Posterior cingulate gyrus (tissue), 11 donors: ENCODE data around the gene AKAP17A.

ENCODE experiments used
- DNase-seq, 10 donors: peaks; one replicate each; pipeline versions ENCODE4 v3.0.0 to v3.0.0-alpha.2; 2020 to 2021; ENCODE audit warnings: mixed read lengths in 3 of 10
- intact Hi-C: fragments of 100-400 bp; cut with DNase I; formaldehyde crosslinking; loops from one replicate; pipeline ENCODE4 v1.15.1; 2023

Gene AKAP17A

DNA sequence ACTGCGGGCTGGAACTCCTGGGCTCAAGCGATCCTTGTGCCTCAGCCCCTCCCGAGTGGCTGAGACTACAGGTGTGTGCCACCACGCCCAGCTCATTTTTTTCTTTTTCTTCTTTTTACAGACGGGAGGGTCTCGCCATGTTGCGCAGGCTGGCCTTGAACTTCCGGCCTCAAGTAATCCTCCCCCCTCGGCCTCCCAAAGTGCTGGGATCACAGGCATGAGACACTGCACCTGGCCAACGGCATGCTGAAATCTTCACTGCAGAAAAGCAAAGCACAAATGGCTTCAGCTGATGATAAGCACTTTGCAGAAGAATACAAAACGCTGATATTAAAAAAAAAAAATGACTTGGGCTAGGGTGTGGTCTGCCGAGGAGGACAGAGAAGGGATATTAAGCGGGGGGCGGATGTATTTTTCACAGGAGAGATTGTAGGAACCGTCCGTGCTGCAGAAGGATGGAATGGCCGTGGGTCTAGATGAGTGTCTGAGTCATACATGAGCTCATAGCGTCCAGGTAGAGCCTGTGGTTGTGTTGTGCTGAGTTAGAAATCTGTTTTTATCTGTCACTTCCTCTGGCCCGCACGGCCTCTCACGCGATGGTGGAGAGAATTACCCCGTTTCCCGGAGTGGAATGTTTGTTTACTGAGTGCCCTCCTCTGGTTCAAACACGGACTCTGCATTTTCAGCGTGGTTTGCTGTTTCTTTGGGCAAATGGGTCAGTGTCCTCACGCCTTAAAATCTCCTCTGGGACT lies 8.5 kb upstream of the AKAP17A start:
- DNase-seq, result peak in 1 of 10 donors; percentile 38

GRCh38 chrX:1584237-1585011 lies 7.0 kb upstream of the AKAP17A start:
- intact Hi-C loops, result no loop called here
- peak in 2 of 10 donors; percentile 16 to 22 for DNase-seq

More for the DNA sequence above, 8.5 kb upstream of the AKAP17A start:
- intact Hi-C loops, result no loop called here

DNA sequence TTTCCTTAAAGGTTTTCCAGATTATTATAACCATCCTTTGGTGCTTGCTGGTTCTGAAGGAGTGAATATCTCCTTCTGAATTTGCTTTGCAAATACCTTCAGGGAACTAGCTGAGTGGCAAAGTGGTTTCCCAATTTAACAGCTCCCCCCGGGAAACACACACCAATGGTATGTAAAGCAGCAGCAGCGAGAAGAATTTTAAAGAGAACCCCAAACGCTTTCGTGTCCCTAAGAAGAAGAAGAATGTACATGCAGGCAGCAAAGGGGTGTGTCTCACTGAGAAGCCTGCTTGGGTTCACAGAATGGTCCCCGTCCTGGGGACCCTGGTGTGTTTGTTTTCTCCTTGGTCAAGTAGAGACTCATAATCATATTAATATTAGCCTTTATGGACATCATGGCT lies 4.2 kb upstream of the AKAP17A start:
- DNase-seq, result no peak
- intact Hi-C loops, result no loop called here

GRCh38 chrX:1589356-1590130 lies 1.9 kb upstream of the AKAP17A start:
- intact Hi-C loops, result loop anchor here (5.0 to 10.0 kb wide), 3 partner anchors 137 to 905 kb away; partner anchors contain the start of genes ASMTL and SLC25A6
- DNase-seq, result peak in 1 of 10 donors; percentile 11

GRCh38 chrX:1591863-1592469 lies 562 bp downstream of the AKAP17A start:
- DNase-seq, result peak in 2 of 10 donors; percentile 73 to 85
- intact Hi-C loops, result loop anchor here (5.0 to 10.0 kb wide), 3 partner anchors 140 to 903 kb away; partner anchors contain the start of genes ASMTL and SLC25A6

DNA sequence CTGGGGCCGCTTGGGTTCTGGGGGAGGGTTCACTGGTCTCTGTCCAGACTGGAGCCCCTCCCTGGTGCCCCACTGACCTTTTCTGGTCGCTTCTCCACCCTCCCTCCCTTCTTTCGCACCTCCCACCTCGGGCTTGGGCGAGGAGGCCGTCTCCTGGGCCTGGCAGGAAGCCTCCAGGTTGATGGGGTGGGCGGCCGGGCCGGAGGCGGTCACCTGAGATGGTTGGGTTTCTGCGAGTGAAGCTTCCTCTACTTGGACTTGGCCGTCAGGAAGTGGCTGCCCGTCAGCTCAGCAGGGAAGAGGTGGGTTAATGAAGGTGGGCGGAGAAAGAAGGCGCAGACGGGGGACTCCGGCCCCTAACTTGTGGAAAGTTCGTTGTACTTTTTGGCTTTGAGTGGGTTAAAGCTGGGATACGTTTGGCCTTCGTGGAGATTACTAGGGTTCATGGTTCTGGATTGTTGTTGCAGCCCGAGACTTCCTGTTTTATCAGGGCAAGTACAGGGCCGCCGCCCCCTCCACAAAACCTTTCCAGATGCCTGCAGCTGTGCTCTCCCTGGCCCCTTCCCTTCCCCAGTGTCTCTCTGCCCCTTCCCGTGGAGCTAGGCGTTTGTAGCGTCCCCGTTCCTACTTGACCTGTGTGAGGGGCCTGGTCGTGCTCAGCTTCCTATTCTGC lies 1.2 kb downstream of the AKAP17A start:
- peak in 2 of 10 donors; percentile 65 to 68 for DNase-seq
- intact Hi-C loops, result loop anchor here (5.0 to 10.0 kb wide), 3 partner anchors 140 to 902 kb away; partner anchors contain the start of genes ASMTL and SLC25A6

- intact Hi-C loops, result loop anchor here (5.0 to 10.0 kb wide), 3 partner anchors 141 to 901 kb away; partner anchors contain the start of genes ASMTL and SLC25A6
- DNase-seq, result peak in 2 of 10 donors; percentile 68 to 86
Observed at GRCh38 chrX:1593286-1594271, 2.2 kb downstream of the AKAP17A start.

DNA sequence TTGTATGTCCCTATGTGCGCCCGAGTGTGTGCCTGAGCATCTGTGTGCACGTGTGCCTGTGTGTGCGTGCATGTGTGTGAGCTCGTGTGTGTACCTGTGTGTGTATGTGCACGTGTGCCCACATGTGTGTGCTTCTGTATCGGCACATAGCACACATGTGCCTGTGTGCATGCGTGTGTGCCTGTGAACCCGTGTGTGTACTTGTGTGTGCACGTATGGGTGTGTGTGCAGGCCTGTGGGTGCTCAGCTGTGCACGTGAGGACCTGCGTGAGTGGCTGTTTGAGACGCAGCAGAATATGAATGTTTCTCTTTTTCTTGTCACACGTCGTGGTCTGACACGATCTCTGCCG lies 4.3 kb downstream of the AKAP17A start:
- peak in 2 of 10 donors; percentile 2 to 42 for DNase-seq
- intact Hi-C loops, result loop anchor here (10.0 kb wide), 1 partner anchor 899 kb away; no protein-coding TSS in a partner anchor

DNA sequence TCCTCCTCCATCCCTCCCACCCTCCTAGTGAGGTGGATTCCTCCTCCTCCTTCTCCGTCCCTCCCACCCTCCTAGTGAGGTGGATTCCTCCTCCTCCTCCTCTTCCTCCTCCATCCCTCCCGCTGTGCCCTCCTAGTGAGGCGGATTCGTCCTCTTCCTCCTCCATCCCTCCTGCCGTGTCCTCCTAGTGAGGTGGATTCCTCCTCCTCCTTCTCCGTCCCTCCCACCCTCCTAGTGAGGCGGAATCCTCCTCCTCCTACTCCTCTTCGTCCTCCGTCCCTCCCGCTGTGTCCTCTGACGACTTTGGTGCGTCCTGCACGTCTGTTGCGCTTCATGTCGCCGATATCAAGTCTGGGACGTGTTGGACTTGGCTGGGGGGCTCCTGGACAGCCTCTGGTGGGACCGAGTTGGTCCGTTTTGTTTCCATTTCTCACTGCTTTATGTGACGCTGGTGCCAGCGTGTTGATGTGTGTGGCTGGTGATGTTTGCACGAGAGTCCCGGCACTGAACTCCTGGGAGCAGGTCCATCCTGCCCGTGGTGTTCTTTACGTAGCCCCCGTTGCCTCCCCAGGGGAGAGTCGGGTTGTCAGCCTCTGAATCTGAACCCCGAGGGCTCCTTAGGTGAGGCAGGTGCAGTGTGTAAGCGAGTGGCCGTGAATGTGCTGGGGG lies 5.4 kb downstream of the AKAP17A start:
- intact Hi-C loops, result loop anchor here (10.0 kb wide), 1 partner anchor 898 kb away; no protein-coding TSS in a partner anchor
- peak in 1 of 10 donors; percentile 28 for DNase-seq

GRCh38 chrX:1597345-1598020 lies 6.1 kb downstream of the AKAP17A start:
- DNase-seq, result peak in 2 of 10 donors; percentile 66 to 70
- intact Hi-C loops, result loop anchor here (10.0 kb wide), 1 partner anchor 897 kb away; no protein-coding TSS in a partner anchor

DNA sequence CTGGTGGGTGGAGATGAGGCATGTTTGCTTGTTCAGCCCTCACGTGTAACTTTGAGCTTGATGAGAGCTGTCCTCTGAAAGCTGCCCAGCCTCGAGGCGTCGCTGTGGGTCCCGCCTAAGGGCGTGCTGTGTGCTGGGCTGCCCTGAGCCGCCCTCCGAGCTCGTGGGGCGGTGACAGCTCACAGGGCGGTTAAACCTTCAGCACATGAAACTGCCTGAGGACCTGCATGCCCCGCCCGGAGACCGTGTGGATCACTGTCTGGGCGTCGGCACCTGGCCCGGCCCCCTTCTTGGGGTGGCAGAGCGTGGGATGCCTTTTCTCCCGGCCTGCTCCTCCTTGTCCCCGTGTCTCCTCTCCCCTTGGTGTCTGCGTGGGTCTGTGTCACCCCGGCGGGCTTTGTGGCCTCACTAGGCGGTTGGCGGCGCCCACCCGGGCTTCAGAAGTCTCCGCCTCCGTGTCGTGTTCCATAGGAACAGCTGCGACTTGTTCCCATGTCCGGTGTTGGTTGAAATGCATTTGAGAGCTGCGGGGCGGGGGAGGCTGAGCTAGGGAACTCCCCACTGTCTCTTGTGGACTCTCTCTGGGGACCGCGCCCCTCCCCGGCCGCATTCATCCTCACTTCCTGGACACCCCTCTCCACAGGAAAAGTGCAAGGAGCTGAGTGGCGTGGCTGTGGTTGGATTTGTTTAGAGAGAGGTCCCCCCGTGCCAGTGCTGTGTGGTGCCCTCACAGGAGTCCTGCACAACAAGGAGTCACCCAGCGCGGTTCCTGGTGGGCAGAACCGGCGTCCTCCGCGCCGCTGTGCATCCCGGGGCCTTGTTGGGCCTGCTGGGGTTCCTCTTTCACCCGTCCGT lies 6.8 kb downstream of the AKAP17A start:
- DNase-seq, result peak in 2 of 10 donors; percentile 48 to 81
- intact Hi-C loops, result loop anchor here (10.0 kb wide), 1 partner anchor 897 kb away; no protein-coding TSS in a partner anchor

- peak in 3 of 10 donors; percentile 27 to 70 (median 70) for DNase-seq
- intact Hi-C loops, result loop anchor here (10.0 kb wide), 1 partner anchor 896 kb away; no protein-coding TSS in a partner anchor
Observed at GRCh38 chrX:1598876-1599790, 7.7 kb downstream of the AKAP17A start.

GRCh38 chrX:1599791-1600405 lies 8.5 kb downstream of the AKAP17A start:
- DNase-seq, result peak in 2 of 10 donors; percentile 43 to 82
- intact Hi-C loops, result loop anchor here (10.0 kb wide), 1 partner anchor 895 kb away; no protein-coding TSS in a partner anchor

DNA sequence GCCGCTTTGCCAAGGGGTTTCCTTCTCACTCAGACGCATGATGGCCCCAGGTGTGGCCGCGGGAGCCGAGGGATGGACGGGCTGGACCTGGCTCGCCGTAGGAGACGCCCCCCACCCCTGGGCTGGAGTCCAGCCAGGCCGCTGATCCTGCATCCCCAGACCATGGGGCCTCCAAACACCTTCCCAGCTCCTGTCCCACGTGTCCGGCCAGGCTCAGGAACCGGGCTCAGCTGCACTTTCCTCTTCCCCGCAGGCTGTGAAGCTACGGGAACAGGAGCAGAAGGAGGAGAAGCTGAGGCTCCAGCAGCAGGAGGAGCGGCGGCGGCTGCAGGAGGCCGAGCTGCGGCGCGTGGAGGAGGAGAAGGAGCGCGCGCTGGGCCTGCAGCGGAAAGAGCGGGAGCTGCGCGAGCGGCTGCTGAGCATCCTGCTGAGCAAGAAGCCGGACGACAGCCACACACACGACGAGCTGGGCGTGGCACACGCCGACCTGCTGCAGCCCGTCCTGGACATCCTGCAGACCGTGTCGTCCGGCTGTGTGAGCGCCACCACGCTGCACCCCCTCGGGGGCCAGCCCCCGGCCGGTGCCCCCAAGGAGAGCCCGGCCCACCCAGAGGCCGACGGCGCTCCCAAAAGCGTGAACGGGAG lies 9.1 kb downstream of the AKAP17A start:
- intact Hi-C loops, result no loop called here
- peak in 3 of 10 donors; percentile 26 to 59 (median 58) for DNase-seq
